Measurements from ENCODE around the gene TNXB.
"Not testable (repeated sequence)": the region's sequence is repeated elsewhere in the genome, so short reads cannot be mapped to it uniquely, and the experiment has no call there.

- not testable (repeated sequence) for TF ChIP-seq POLR2A, CTCF, EP300 (IDR thresholded peaks at IDR 0.05)
These were observed 103.6 kb downstream of the TNXB start for GRCh38 chr6:32005538-32005880.
